GM19023 (cell line): ENCODE data around the gene COL21A1.

Experiments used
- ATAC-seq: cut with Tn5 transposase; IDR thresholded peaks from one replicate; pipeline ENCODE4 v1.9.1; 2021; ENCODE audit warnings: mild to moderate bottlenecking, moderate library complexity; ENCODE audit not compliant: unreplicated experiment

COL21A1 gene

GRCh38 chr6:56246541-56246880 lies 869 bp downstream of the COL21A1 start:
- ATAC-seq, result no peak

GRCh38 chr6:56245903-56246351 lies 1.5 kb downstream of the COL21A1 start:
- ATAC-seq, result no peak

- ATAC-seq, result no peak
Measured at GRCh38 chr6:56244528-56245253, 2.7 kb downstream of the COL21A1 start.

- no peak for ATAC-seq
Measured at GRCh38 chr6:56244089-56244488, 3.3 kb downstream of the COL21A1 start.

- ATAC-seq, result no peak
Measured at GRCh38 chr6:56243518-56244070, 3.8 kb downstream of the COL21A1 start.

- ATAC-seq, result no peak
Measured at GRCh38 chr6:56242346-56242745, 5.0 kb downstream of the COL21A1 start.

- no peak for ATAC-seq
Measured at GRCh38 chr6:56241124-56241802, 6.1 kb downstream of the COL21A1 start.

- no peak for ATAC-seq
Measured at GRCh38 chr6:56238352-56238751, 9.0 kb downstream of the COL21A1 start.

GRCh38 chr6:56235245-56235644 lies 12.1 kb downstream of the COL21A1 start:
- ATAC-seq, result no peak

GRCh38 chr6:56232436-56232835 lies 14.9 kb downstream of the COL21A1 start:
- no peak for ATAC-seq

GRCh38 chr6:56231827-56232226 lies 15.6 kb downstream of the COL21A1 start:
- ATAC-seq, result no peak

GRCh38 chr6:56230976-56231566 lies 16.3 kb downstream of the COL21A1 start:
- no peak for ATAC-seq

- ATAC-seq, result no peak
Measured at GRCh38 chr6:56227071-56227879, 20.1 kb downstream of the COL21A1 start.

- no peak for ATAC-seq
Measured at GRCh38 chr6:56223995-56224394, 23.4 kb downstream of the COL21A1 start.

- no peak for ATAC-seq
Measured at GRCh38 chr6:56222499-56222898, 24.9 kb downstream of the COL21A1 start.

GRCh38 chr6:56220078-56220477 lies 27.3 kb downstream of the COL21A1 start:
- ATAC-seq, result no peak

GRCh38 chr6:56214703-56215101 lies 32.7 kb downstream of the COL21A1 start:
- ATAC-seq, result no peak

GRCh38 chr6:56214041-56214702 lies 33.2 kb downstream of the COL21A1 start:
- ATAC-seq, result no peak

- ATAC-seq, result no peak
Measured at GRCh38 chr6:56211724-56212123, 35.7 kb downstream of the COL21A1 start.

GRCh38 chr6:56204134-56204533 lies 43.2 kb downstream of the COL21A1 start:
- no peak for ATAC-seq

- no peak for ATAC-seq
Measured at GRCh38 chr6:56199956-56200355, 47.4 kb downstream of the COL21A1 start.
